Measurements from ENCODE around the gene ZNF107.
"Not testable (repeated sequence)": the region's sequence is repeated elsewhere in the genome, so short reads cannot be mapped to it uniquely, and the experiment has no call there.

GRCh38 chr7:64662091-64662490, 3.8 kb upstream of the ZNF107 start:
- not testable (repeated sequence) for TF ChIP-seq POLR2A, CTCF (IDR thresholded peaks at IDR 0.05)

Data from tibial nerve (tissue), 3 donors.